GM21526 (cell line): ENCODE results near the gene C19orf67.

Experiments
- ATAC-seq: cut with Tn5 transposase; IDR thresholded peaks from one replicate; pipeline ENCODE4 v1.9.1; 2021; ENCODE audit warnings: moderate library complexity; ENCODE audit not compliant: unreplicated experiment, low FRiP score

C19orf67 gene

DNA sequence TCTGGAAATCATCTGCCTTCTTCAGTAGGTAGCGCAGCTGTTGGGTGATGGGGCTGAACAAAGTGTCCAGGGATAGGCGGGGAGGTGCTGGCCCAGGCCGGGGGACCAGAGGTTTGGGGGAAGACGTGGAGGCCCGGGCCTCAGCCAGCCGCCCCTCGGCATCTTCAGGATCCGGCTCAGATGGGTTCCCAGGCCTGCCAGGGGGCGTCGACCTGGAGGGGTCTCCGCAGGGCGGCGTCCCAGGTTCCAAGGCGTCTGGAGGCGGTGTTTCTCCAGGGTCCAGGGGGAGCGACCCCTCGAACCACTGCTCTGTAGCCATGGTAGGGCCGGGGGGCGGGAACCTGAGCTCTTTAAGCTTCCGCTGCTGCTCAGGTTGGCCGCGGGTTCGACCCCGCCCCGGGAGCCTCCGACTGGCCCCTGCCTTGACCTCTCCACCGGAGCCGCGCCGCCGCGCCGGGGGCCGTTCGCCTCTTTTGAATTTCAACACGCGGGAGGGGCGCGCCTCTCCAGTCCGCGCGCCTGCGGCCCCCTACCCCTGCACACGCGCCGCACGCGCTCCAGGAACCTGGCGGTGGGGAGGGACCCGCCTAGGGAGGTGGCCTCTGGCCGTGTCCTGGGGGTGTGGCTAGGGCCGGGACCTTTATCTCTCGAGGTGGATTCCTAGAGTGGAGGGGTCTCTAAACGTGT lies at the start of gene C19orf67:
TSS of gene C19orf67 (minus strand) at position 475 of the 687 bp plus-strand sequence. CDS start at position 319, 156 bp downstream.
- ATAC-seq, result no peak

DNA sequence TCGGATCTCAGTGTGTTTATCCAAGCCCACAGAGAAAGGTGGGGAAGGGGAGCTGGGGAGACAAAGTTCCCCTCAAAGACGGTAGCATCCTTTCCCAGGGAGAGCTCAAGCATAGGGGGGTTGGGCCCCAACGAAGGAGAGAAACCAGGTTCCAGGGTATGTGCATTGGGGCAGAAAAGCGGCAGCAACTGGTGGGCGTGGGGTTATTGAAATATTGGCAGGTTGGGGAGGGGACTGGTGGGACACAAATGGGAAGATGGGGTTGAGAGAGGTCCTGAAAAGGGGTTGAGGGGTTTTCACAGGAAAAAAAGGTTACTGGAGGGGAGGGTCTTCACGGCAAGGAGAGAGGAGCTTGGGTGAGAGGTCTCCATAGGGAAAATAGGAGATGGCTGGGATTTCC lies 49.8 kb upstream of the C19orf67 start:
- no peak for ATAC-seq

DNA sequence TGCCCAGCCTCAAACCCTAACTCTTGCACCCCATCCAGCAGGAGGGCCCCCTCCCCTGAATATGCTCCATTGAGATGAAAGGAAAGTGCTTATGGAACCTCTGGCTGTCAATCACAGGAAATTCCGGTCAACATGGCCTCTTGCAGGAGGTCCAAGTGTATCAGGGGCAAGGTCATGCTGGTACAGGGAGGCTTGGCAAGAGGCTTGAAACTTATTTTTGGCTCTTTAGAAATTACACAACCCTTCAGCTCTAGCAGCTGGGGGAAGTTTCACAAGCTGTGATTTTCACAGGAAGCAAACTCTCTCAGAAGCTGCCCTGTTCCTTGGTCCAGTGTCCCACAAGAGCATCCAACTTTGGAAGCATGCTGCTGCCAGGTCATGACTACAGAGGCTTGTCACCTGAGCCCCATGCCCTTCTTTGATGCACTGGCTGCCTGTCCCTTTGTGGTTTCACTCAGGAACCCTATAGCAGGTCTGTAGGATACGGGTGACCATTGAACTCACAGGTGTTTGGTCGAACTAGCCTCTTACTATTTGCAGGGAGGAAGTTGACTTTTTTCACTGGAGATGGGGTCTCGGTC lies 42.4 kb upstream of the C19orf67 start:
- no peak for ATAC-seq

DNA sequence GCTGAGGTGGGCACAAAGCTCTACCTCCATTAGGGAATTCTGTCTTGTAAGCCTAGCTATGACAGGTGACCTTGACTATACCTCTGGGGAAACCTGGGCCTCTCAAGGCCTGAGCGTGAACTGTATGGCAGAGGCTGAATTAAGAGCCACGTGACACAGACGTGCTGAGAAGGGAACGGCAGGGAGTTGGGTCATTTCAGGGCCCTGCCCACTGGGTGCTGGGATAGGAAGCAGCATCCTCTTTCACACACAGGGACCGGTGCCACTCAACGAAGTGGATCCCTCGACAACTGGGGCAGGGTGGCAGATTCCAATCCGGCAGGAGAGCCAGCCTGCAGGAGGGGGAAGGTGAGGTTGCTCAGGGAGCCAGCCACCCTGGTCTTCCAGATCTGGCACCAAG lies 41.6 kb upstream of the C19orf67 start:
- no peak for ATAC-seq

DNA sequence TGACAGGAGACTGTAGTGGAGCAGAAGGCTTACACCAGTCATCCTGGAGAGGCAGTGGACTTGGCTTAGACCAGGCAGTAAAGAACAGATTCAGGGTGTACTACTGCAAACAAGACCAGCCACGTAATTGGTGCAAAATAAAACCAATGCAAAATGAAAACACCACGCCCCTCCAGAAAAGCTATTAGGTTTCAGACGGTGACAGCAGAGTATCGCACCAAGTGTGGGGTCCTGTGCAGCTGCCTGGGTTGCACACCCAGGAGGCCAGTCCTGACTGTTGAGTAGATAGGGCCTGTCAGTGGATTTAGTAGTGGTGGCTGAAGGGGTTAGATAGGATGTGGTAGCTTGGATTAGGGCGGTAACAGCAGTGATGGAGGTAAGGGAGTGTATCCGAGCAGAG lies 37.3 kb upstream of the C19orf67 start:
- ATAC-seq, result no peak

DNA sequence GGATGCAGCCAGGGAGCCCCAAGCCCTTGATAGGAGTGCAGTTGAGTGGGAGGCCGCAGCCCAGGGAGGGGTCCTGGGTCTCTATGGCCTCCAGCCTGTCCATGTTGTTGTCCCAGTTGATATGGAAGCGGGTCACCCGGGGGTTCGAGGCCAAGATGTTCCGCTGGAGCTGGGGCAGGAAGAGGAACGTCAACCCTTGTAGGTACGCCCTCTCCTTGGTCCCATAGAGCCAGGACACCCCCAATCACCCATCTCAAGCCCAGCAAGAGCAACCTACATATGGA lies 34.9 kb upstream of the C19orf67 start:
- no peak for ATAC-seq

DNA sequence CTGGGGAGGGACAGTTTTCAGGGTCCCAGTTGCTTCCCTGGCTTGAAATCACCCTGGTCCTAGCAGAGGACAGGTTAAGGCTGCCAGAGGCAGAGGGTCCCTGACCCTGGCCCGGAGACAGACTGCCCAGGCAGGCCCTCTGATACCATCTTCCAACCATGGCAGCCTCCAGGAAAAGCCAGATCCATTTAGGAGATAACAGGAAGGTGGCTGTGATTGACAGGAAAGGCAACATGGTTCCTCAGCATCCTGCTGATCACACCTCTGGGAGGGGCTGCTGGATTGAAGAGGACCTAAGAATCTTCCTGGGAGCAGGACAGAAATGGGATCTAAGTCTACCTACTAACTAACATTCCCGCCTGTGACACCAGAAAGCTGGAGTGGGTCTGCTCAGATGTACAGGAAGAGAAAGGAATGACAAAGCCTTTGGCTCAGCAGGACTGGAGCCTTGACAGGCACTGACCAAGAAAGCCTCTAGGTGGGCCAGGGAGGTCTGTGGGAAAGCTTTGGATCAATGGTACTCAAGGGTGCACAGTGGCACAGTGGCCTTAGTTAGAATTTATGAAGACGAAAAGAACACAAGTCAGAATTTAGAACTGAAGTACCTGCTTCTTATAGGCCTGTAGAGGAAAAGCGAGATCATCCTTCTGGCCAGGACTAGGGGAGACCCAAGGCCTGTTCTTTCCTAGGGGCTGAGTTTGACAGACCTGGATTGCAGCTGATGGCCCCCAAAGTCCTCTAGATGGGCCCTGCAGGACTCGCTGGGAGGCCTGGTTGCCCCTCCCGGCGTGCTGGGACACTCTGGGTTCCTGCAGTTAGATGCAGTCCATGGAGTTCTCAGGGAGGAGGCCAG lies 34.3 kb upstream of the C19orf67 start:
- no peak for ATAC-seq

DNA sequence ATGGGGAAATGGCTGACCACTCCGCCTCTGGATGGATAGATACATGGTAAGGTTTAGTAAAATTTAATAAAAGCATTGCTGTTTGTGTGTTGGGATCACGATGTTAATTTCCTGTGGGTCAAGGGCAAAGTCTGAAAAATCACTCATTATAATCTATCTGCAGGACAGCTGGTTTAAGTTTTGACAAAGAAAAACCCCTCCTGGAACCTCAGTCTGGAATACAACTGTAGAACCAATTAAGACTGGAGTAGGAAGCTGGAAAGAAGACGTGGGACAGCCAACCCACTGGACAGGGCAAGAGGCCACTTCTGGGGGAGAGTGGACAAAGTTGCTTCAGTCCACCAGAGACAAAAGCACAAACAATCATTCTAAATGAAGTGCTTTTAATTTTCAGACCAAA lies 33.6 kb upstream of the C19orf67 start:
- ATAC-seq, result no peak

DNA sequence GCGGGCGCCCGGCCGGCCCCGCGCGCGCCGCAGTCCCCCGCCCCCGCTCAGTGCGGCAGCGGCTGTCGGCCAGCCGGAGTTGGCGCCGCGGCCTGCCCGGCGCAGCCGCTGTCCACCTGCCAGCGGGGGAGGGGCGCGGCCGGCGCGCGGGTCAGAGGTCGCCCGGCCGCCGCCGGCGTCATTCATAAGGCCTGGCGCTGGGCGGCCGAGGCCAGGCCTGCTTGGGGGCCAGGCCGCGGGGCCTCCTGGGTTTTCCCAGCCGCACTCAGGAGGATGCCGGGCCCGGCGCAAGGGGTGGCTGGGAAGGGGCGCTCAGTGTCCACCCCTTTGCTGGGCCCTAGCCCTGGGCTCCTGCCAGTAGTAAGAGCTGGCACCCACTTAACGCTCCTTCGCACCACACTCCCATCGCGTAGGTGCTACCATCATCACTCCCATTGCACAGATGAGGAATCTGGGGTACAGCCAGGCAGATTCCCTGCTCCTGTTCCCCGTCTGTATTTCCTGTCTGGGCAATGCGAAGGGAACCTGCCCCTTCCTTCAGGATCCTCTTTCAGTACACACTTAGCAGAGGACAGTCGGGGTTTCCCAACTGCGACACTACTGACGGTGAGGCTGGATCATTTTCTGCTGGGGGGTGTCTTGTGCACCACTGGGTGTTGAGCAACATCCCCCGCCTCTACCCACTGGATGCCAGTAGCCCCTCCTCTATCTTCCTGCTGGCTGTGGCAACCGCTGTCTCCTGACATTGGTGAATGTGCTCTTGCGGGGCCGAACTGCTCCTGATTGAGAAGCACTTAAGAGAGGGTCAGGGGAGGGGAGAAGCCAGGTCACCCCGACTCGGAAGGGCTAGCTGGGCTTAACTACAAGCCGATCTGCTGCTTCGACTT lies 32.8 kb upstream of the C19orf67 start:
- ATAC-seq, result peak; percentile 6

DNA sequence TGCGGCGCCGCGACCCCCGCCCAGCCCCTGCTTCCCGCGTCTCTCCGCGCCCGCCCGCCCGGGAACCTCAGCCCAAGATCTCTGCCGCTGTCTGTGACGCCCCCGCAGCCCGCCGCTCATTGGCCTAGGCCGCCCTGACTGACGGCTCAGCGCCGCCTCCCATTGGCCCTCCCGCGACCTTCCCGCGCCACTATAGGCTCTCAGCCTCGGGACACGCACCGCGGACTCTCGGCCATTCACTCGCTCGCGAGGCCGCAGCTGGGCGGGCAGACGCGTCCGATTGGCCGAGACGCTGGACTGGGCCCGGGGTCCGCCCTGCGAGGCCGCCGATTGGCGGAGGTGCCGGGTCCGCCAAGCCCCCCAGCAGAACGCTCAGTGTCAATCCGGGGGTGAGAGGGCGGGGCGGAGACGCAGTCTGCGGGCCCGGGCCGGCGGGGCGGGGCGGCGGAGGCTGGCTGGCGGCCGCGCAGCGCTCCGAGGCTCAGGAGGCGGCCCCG lies 32.1 kb upstream of the C19orf67 start, which contains the start of gene PRKACA:
TSS of gene PRKACA (minus strand) at position 95 of the 497 bp plus-strand sequence. CDS start 215 bp downstream, outside the sequence.
- ATAC-seq, result peak; percentile 74

DNA sequence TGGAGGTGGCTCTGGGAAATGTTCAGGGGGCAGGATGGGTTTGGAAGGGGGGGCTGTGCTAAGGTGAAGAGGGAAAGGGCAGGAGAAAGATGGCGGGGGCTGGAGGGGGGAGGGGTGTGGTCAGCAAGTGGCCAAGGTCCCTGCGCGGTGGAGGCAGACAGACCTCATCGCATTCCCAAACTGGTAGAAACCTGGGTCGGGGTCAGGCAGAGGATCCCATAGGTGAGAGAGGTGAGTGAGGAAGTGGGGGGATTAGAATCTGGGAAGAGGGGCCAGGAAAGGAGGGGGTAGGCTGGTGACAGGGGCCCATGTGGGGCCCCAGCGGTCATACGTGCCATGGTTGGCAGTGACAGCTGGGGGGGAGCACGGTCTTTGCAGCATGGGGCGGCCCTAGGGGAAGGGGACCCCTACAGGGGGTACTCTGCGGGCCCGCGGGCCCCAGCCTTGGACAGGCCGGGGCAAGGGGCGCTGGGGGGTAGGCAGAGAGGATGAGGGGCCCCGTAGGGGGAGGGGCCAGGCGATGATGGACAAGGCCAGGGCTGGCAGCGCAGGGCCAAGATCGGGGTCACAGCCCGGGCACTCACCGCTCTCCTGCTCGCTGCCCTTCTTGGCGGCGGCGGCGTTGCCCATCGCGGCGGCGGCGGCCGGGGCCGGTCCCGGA lies 31.5 kb upstream of the C19orf67 start:
- ATAC-seq, result peak; percentile 5

DNA sequence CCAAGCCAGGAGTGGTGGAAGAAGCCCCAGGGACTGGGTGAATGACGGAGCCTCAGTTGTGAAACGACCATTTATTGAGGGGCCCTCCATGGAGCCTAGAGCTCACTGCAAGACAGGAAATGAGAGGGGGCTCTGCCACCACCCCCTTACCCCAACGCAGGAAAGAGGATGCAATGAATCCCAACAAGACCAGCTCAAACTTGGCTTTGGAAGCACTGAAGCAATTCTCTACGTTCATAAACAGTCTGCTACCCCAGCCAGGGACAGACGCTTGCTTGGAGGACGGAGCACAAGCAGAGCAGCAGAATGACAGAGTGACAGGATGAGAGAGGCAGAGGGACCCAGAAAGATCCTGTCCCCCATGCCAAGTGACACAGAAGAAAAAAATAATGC lies 30.9 kb upstream of the C19orf67 start:
- no peak for ATAC-seq

DNA sequence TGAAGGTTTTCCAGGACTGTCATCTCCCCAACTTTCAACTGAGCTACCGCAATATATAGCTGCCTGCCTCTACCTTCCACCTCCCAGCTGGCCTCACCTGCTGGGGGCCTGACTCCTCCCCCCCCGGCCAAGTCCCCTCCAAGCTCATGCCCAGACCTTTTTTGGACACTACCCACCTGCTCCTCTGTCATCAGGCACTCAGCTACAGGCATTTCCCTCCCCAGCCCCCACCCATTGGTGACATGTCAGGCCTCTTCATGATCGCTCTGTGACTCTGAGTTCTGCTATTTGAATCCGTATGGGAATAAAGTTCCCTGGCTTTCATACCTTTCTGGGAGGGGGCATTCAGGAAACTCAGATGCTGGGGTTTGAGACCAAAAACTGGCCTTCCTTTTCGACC lies 30.2 kb upstream of the C19orf67 start:
- no peak for ATAC-seq

DNA sequence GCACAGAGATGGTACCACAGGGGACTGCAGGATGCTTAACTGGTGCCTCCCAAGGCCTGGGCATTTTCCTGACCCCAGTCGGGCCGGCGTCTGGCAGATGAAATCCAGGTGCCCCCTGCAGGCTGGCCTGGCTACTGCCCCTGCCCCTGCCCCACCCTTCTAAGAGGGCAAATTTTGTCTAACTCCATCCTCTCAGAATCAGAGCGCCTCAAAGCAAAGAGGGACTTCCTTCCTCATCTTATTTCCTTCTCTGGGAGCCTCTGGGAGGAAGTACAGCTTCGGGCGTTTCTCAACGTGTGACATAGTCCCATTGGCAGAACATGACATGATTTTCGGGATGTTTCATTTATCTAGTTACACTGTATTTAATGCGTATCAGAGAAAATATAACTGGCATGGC lies 29.3 kb upstream of the C19orf67 start:
- no peak for ATAC-seq

DNA sequence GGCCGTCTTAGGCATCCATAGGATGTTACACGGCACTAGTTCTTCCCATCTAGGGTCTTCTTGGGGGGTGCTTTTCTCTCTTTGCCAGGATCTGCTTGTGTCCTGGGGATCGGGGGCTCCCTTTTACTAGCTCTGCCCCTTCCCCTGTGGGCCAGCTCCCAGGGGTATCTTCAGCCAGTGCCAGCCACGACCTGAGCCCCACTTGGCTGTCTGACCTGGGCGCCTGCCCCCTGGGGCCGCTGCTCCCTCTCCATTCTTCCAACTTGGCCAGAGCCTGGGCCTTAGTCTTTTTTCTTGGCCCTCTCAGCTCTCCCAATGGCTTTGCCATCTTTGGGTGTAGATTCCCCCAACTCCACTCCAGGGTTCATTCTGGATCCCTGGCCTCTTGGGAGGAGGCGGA lies 28.9 kb upstream of the C19orf67 start:
- ATAC-seq, result no peak

DNA sequence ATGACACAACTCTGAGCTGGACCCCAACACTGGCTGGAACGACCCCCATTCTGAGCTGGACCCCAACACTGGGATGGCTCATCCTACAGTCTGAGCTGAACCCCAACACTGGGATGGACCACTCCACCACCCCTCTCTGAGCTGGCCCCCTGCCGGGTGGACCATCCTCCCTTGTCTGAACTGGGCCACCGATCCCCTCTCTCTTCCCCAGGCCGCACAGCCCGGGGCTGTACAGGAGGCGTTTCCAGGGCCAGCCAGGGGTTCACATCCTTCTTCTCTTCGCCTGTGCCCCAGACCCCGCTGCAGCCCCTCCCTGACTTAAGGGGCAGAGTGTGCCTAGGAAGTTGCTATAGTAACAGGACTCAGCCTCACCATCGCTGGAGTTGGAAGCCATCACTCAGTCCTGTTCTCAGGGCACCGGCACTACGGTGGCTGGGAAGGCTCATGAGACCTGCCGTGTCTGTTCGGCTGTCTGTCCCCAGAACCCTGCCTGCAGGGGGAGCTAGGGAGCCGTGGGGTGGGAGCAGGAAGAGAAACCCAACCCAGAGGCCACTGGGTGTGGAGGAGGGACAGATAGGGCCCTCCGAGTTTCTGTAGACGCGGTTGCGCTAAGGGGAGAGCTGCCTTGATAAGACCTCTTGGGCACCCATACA lies 28.3 kb upstream of the C19orf67 start:
- ATAC-seq, result no peak

DNA sequence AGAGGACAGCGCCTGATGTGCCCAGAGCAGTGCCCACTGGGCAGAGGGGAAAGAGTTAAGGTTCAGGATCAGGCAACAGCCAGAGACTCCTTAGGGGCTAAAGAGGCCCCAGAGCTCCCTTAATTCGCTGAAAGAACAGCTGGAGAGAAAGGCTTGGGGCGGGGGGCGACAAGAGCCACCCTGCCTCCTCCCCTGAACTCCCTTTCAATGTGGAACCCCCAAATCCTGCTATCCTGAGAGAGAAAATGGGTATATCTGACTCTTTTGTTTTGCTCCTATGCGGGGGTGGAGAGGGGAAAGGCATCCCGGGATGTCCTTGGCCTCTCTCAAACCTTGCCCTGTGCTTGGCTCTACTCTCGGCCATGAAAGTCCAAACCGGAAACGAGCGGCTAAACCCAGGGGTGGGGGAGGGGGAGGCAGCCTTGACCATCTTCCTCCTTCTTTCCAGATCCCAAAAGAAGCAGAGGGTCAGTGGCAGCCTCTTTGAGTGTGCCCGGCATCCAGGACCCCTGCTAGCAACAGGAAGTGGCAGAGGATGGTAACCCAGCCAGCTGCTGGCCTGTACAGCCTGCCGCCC lies 27.3 kb upstream of the C19orf67 start:
- ATAC-seq, result no peak

DNA sequence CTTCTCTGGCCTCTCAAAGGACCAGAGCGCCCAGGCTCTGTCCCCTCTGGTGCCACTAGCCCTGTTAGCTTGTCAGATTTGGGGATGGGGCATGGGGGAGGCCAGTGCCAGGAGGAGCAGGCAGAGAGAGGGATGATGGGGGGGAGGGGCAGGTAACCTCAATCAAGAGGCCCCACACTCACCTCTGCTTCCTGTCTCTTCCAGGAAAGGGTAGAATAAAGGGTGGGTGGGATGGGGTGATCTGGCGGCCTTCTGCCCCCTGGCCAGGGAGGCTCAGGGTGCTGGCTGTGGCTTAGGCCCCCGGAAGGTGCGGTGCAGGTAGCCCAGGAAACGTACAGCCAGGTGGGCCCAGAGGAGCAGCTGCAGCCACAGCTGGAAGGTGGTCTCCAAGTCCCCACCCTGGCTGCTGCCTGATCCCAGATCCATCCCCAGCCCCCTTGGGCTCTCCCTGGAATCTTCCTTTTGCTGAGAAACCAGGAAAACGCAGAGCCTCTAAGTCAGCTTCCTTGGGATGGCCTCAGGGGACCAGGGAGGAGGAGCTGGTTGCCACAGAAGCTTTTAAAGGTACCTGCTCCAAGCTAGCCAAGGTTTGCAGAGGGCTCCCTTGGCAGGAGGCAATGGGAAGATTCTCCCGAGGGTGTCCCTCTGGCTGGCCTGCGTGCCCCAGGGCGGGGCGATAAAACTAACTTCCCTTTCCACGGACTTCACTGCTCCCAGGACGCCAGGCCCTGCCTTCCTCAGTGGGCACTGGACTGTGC lies 26.6 kb upstream of the C19orf67 start:
- ATAC-seq, result no peak
